Keratinocyte (primary cell): ENCODE results near the gene ALDH3B2. TPM values are rescaled to one million over a fixed set of nuclear protein-coding genes. Genes with fewer than 3 reads are reported as not detected.
"Not testable (repeated sequence)": the region's sequence is repeated elsewhere in the genome, so short reads cannot be mapped to it uniquely, and the experiment has no call there.

Experiments used
- DNase-seq: peaks from one replicate; pipeline ENCODE4 v3.0.0-alpha.2; 2011; ENCODE audit warnings: low read depth, missing footprints, low spot score
- FAIRE-seq: peaks from 2 replicates; lab custom pipeline; 2011; peaks lifted over from hg19 to GRCh38; lab: Jason Lieb, UNC
- H2AFZ ChIP-seq: 2 replicates; pipeline ENCODE4 v1.6.0; 2012; ENCODE audit warnings: low read length, control low read depth, inconsistent platforms; ENCODE audit not compliant: control insufficient read depth
- H3K27ac ChIP-seq: 2 replicates; pipeline ENCODE4 v1.5.1; 2011; ENCODE audit warnings: low read length; ENCODE audit not compliant: control insufficient read depth, insufficient read depth
- H3K27me3 ChIP-seq: 3 replicates; pipeline ENCODE4 v1.6.0; 2011; ENCODE audit warnings: low read length; ENCODE audit not compliant: control insufficient read depth, insufficient read depth; ENCODE audit errors: extremely low read depth
- H3K36me3 ChIP-seq, 2 experiments: 2 replicates in 1 of 2; 3 replicates in 1 of 2; pipeline ENCODE4 v1.5.1; 2011; ENCODE audit warnings: low read length in 2 of 2, mild to moderate bottlenecking in 1 of 2; ENCODE audit not compliant: control insufficient read depth in 2 of 2, insufficient read depth in 2 of 2; ENCODE audit errors: extremely low read depth in 1 of 2
- H3K4me1 ChIP-seq: 3 replicates; pipeline ENCODE4 v1.5.1; 2011; ENCODE audit warnings: low read length; ENCODE audit not compliant: control insufficient read depth, insufficient read depth; ENCODE audit errors: extremely low read depth
- H3K4me2 ChIP-seq: 3 replicates; pipeline ENCODE4 v1.6.0; 2011; ENCODE audit warnings: low read depth, low read length; ENCODE audit not compliant: control insufficient read depth, insufficient read depth; ENCODE audit errors: extremely low read depth
- H3K4me3 ChIP-seq, 3 experiments: fragments of 200-600 bp in 1 of 3; sonication (generic) in 1 of 3; 2 replicates in 2 of 3; 3 replicates in 1 of 3; pipeline ENCODE4 v1.5.1; 2011 to 2016; ENCODE audit warnings: low read length in 3 of 3, mild to moderate bottlenecking in 3 of 3, control low read depth in 2 of 3, inconsistent platforms in 1 of 3, low read depth in 1 of 3, mixed read lengths in 1 of 3, mixed run types in 1 of 3, moderate library complexity in 1 of 3; ENCODE audit not compliant: control insufficient read depth in 2 of 3, insufficient read depth in 2 of 3; ENCODE audit errors: extremely low read depth in 1 of 3
- H3K79me2 ChIP-seq: 2 replicates; pipeline ENCODE4 v1.6.0; 2012; ENCODE audit warnings: low read length; ENCODE audit not compliant: control insufficient read depth, insufficient read depth
- H3K9ac ChIP-seq: 3 replicates; pipeline ENCODE4 v1.6.0; 2011; ENCODE audit warnings: low read length; ENCODE audit not compliant: control insufficient read depth, insufficient read depth; ENCODE audit errors: extremely low read depth
- H3K9me1 ChIP-seq: 3 replicates; pipeline ENCODE4 v1.6.0; 2011; ENCODE audit warnings: low read length; ENCODE audit not compliant: control insufficient read depth, insufficient read depth; ENCODE audit errors: extremely low read depth
- H3K9me3 ChIP-seq: 2 replicates; pipeline ENCODE4 v1.5.1; 2012; ENCODE audit warnings: low read depth, low read length; ENCODE audit not compliant: control insufficient read depth
- H4K20me1 ChIP-seq: 3 replicates; pipeline ENCODE4 v1.6.0; 2011; ENCODE audit warnings: low read length; ENCODE audit not compliant: control insufficient read depth, insufficient read depth; ENCODE audit errors: extremely low read depth
- EZH2 ChIP-seq: IDR thresholded peaks from one replicate; pipeline ENCODE4 v1.6.1; 2012; ENCODE audit warnings: inconsistent platforms, mild to moderate bottlenecking, low read length, moderate library complexity
- dilution Hi-C: fragments of 300-500 bp; cut with MboI; formaldehyde crosslinking; loops from one replicate; pipeline ENCODE4 v1.7.0; 2020; ENCODE audit warnings: low sequenced_read_pairs; ENCODE audit not compliant: extremely low pct_ligation_motif_present
- polyA plus RNA-seq, 5 experiments: library from polyadenylated mRNA; depleted of rRNA in 3 of 5; stranded (reverse) in 3 of 5; stranded (forward) in 1 of 5; unstranded in 1 of 5; fragments of >200 nt; gene quantifications; 1 replicate in 1 of 5; 2 replicates in 3 of 5; 3 replicates in 1 of 5; pipeline versions ENCODE4 v1.2.1 to v1.2.3, GENCODE V29; 2011 to 2012; ENCODE audit warnings: missing spikeins in 2 of 5, low read depth in 1 of 5, low replicate concordance in 1 of 5
- TF ChIP-seq, protein P1 (sequence below), 3 experiments: IDR thresholded peaks in 1 of 3; conservative IDR thresholded peaks in 1 of 3; optimal IDR thresholded peaks in 1 of 3; 2 replicates in 2 of 3; 3 replicates in 1 of 3; pipeline versions ENCODE3 to v1.5.1; 2011; ENCODE audit warnings: low read length in 3 of 3, mild to moderate bottlenecking in 3 of 3, moderate library complexity in 2 of 3, control low read depth in 1 of 3, inconsistent platforms in 1 of 3; ENCODE audit not compliant: insufficient read depth in 2 of 3; ENCODE audit errors: extremely low read depth in 1 of 3

ALDH3B2 gene
- polyA plus RNA-seq, 1 donor (not counting 4 experiments of a cell fraction or from before 2014, with no cell fraction given): 0.67 TPM

DNA sequence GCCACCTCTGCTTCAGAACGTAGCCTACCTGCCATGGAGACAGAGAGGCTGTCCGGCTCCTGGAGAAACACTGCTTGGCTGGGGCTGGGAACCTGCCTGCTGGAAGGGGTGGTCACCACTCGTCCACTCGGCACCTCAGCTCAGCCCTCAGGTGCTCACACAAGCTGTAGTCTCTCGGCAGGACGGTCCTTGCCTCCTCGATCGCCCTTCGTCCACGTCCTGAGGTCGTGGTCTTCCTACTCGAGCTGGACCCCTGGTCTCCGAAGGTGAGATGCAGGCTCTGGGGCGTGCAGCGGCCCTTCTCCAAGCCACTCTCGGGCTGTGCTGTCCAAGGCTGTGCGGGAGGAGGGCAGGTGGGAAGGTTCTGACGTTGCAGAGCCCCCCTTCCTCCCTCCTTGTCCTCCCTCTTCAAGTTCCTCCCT is 35.0 kb downstream of the ALDH3B2 start, which contains the start of gene TBX10:
Gene TBX10 (minus strand): TSS at position 326 of the 422 bp plus-strand sequence. CDS start 291 bp downstream, at position 35.
- Histone ChIP-seq H3K79me2 (no peaks in the 10 kb centered on the region), H3K9me3 (no peaks in the 10 kb centered on the region), H3K4me1 (peaks cover 4% of the 10 kb centered on the region), H3K36me3 (no peaks in the 10 kb centered on the region), H4K20me1 (no peaks in the 10 kb centered on the region), H3K9me1 (no peaks in the 10 kb centered on the region), H3K4me3 (no peak within 1 kb of the TSS), H2AFZ (no peak within 1 kb of the TSS), H3K27me3 (peaks cover 11% of the 10 kb centered on the region), H3K27ac (no peak within 1 kb of the TSS), H3K9ac (no peak within 1 kb of the TSS), H3K4me2 (no peak within 1 kb of the TSS)
- dilution Hi-C loops: no loop called here
- no peak for TF ChIP-seq EZH2
- TF ChIP-seq, protein P1, sequence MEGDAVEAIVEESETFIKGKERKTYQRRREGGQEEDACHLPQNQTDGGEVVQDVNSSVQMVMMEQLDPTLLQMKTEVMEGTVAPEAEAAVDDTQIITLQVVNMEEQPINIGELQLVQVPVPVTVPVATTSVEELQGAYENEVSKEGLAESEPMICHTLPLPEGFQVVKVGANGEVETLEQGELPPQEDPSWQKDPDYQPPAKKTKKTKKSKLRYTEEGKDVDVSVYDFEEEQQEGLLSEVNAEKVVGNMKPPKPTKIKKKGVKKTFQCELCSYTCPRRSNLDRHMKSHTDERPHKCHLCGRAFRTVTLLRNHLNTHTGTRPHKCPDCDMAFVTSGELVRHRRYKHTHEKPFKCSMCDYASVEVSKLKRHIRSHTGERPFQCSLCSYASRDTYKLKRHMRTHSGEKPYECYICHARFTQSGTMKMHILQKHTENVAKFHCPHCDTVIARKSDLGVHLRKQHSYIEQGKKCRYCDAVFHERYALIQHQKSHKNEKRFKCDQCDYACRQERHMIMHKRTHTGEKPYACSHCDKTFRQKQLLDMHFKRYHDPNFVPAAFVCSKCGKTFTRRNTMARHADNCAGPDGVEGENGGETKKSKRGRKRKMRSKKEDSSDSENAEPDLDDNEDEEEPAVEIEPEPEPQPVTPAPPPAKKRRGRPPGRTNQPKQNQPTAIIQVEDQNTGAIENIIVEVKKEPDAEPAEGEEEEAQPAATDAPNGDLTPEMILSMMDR (optimal IDR thresholded peaks at IDR 0.05 in 1 of 3, IDR thresholded peaks at IDR 0.05 in 1 of 3, conservative IDR thresholded peaks at IDR 0.05 in 1 of 3; ENCODE audit: extremely low read depth in 1 of 3, insufficient read depth in 2 of 3, low read length in 3 of 3): no peak
- no peak for FAIRE-seq
- DNase-seq: no peak

DNA sequence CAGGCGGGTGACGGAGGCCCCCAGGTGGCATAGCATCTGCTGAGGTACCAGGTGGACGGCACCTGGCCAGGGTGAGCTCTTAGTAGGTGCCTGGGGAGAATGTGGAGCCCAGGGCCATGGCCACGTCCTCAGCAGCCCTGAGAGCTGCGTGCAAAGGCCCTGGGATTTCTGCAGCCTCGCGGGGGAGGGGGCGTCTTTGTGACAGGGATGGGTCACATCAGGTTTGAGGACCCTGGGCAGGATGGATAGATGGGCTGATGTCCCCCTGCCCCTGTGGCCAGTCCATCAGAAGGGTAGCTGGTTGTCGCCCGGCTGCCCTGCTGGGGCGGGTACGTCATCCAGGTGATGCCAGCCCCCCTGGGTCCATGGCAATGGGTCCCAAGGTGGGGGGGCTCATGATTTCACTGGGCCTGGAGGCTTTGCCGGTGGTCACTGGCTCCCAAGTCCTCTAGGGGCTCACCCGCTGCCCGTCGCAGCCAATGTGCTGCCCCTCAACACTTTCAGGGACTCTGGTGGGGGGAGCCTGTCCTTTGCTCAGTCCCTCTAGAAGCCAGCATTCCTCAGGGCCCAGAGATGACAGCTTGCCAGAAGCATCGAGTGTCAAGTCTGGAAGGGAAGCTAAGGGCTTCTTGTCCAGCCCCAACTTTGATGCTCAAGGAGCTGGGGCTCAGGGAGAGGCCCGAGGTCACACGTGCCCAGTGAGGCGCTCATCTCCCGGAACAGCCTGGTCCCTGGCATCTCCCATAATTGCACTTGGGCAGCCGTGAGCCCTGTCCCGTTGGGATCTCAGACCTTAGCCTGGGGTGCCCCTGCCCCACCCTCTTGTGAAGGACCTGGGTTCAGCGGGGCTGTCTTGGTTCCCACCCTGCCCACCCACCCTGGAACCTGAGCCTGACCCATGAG is 35.6 kb downstream of the ALDH3B2 start:
- Histone ChIP-seq H3K79me2 (no peaks in the 10 kb centered on the region), H2AFZ (no peak overlapping the region), H3K27ac (no peak overlapping the region), H3K27me3 (peaks cover 11% of the 10 kb centered on the region), H3K36me3 (no peaks in the 10 kb centered on the region), H3K4me1 (peaks cover 4% of the 10 kb centered on the region), H3K4me3 (no peak overlapping the region), H4K20me1 (no peaks in the 10 kb centered on the region), H3K9ac (no peak overlapping the region), H3K9me1 (no peaks in the 10 kb centered on the region), H3K4me2 (no peak overlapping the region), H3K9me3 (no peaks in the 10 kb centered on the region)
- DNase-seq (no peak), FAIRE-seq (no peak)
- TF ChIP-seq, protein P1 (optimal IDR thresholded peaks at IDR 0.05 in 1 of 3, IDR thresholded peaks at IDR 0.05 in 1 of 3, conservative IDR thresholded peaks at IDR 0.05 in 1 of 3; ENCODE audit: extremely low read depth in 1 of 3, insufficient read depth in 2 of 3, low read length in 3 of 3): no peak
- no peak for TF ChIP-seq EZH2
- dilution Hi-C loops: no loop called here

DNA sequence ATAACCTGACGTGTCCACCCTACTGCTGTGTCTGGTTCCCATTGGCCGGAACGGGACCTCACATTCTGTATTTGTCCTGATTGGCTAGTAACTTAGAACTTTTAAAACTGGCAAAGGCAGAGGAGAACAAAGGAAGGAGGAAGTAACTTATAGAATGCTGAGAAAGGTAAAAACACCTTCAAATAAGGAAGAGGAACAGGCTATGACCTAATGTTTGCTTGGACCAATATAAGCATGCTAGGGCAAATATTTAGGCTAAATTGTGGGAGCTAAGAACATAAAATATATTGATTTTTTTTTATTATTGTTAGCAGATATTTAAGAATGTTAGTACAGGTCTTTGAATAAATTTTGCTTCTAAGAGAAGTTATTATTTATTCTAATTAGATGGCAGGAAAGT is 37.0 kb downstream of the ALDH3B2 start:
- H3K27ac ChIP-seq, H3K4me2 ChIP-seq, H3K4me3 ChIP-seq, H3K4me1 ChIP-seq, H3K79me2 ChIP-seq, H3K36me3 ChIP-seq, dilution Hi-C loops, H3K9me1 ChIP-seq, H2AFZ ChIP-seq, H3K9me3 ChIP-seq, H3K9ac ChIP-seq, DNase-seq, H4K20me1 ChIP-seq, FAIRE-seq: not testable (repeated sequence)
- H3K27me3 ChIP-seq: peaks cover 11% of the 10 kb centered on the region
